ACC112 (cell line): ENCODE results near the gene CMTM7.
A peak's percentile ranks its signal among the peaks of the same experiment; 100 is the strongest.
"Not testable (repeated sequence)": the region's sequence is repeated elsewhere in the genome, so short reads cannot be mapped to it uniquely, and the experiment has no call there.

Experiments used
- H2AFZ ChIP-seq: fragments of 200-600 bp; sonication (generic); one replicate; pipeline ENCODE4 v1.6.0; 2017; ENCODE audit warnings: antibody characterized with exemption, low read length; ENCODE audit not compliant: unreplicated experiment
- H3K27ac ChIP-seq: fragments of 200-600 bp; sonication (generic); 2 replicates; pipeline ENCODE4 v1.5.1; 2014; ENCODE audit warnings: low read depth, mild to moderate bottlenecking, antibody characterized with exemption, low read length, moderate library complexity
- H3K27me3 ChIP-seq: fragments of 200-600 bp; sonication (generic); 2 replicates; pipeline ENCODE4 v1.6.1; 2014; ENCODE audit warnings: mild to moderate bottlenecking, antibody characterized with exemption, low read length, moderate library complexity, mixed read lengths; ENCODE audit not compliant: insufficient read depth
- H3K36me3 ChIP-seq: fragments of 200-600 bp; sonication (generic); 2 replicates; pipeline ENCODE4 v1.6.1; 2016; ENCODE audit warnings: mild to moderate bottlenecking, antibody characterized with exemption, low read length, moderate library complexity, mixed read lengths; ENCODE audit not compliant: insufficient read depth
- H3K4me1 ChIP-seq: fragments of 200-600 bp; sonication (generic); one replicate; pipeline ENCODE4 v1.6.1; 2016; ENCODE audit warnings: low read length, mixed read lengths; ENCODE audit not compliant: insufficient read depth, unreplicated experiment, control insufficient read depth
- H3K4me3 ChIP-seq: fragments of 200-600 bp; sonication (generic); 2 replicates; pipeline ENCODE4 v1.5.1; 2014; ENCODE audit warnings: mild to moderate bottlenecking, low read depth, low read length
- H3K79me2 ChIP-seq: fragments of 200-600 bp; sonication (generic); one replicate; pipeline ENCODE4 v1.6.0; 2016; ENCODE audit warnings: low read length; ENCODE audit not compliant: control insufficient read depth, unreplicated experiment, insufficient read depth

The CMTM7 gene

GRCh38 chr3:32460817-32461496, 69.3 kb downstream of the CMTM7 start:
- H3K79me2 ChIP-seq, H3K27me3 ChIP-seq, H3K4me1 ChIP-seq, H3K27ac ChIP-seq, H3K36me3 ChIP-seq, H2AFZ ChIP-seq, H3K4me3 ChIP-seq: not testable (repeated sequence)

- H2AFZ ChIP-seq, H3K4me1 ChIP-seq, H3K27me3 ChIP-seq, H3K36me3 ChIP-seq, H3K79me2 ChIP-seq, H3K27ac ChIP-seq, H3K4me3 ChIP-seq: not testable (repeated sequence)
These were observed 70.7 kb downstream of the CMTM7 start for GRCh38 chr3:32462191-32462986.

- H2AFZ ChIP-seq, H3K36me3 ChIP-seq, H3K27ac ChIP-seq, H3K79me2 ChIP-seq, H3K4me1 ChIP-seq, H3K27me3 ChIP-seq, H3K4me3 ChIP-seq: not testable (repeated sequence)
These were observed 71.8 kb downstream of the CMTM7 start for GRCh38 chr3:32463415-32463814.

- H3K4me3 ChIP-seq, H2AFZ ChIP-seq, H3K79me2 ChIP-seq, H3K27ac ChIP-seq, H3K36me3 ChIP-seq, H3K27me3 ChIP-seq: not testable (repeated sequence)
- H3K4me1 ChIP-seq = peaks cover 18% of the 10 kb centered on the region
These were observed 73.1 kb downstream of the CMTM7 start for GRCh38 chr3:32464726-32465125.

DNA sequence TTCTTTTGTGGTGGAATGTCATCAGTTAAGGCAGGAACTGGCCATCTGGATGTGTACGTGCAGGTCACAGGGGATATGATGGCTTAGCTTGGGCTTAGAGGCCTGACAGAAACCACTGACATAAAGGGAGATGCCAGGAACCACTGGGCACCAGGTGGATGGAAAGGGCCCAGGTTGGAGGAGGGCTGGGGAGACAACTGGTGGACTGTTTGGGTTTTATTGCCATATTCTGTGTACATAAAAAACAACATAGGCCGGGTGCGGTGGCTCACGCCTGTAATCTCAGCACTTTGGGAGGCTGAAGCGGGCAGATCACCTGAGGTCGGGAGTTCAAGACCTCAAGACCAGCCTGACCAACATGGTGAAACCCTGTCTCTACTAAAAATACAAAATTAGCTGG, 75.2 kb downstream of the CMTM7 start:
- not testable (repeated sequence) for H3K27me3 ChIP-seq, H3K79me2 ChIP-seq, H3K36me3 ChIP-seq, H3K27ac ChIP-seq, H3K4me3 ChIP-seq, H2AFZ ChIP-seq
- peaks cover 32% of the 10 kb centered on the region for H3K4me1 ChIP-seq

- Histone ChIP-seq H3K4me1 (peaks cover 35% of the 10 kb centered on the region), H3K36me3 (no peaks in the 10 kb centered on the region), H3K27ac (no peak overlapping the region), H3K27me3 (no peaks in the 10 kb centered on the region), H3K4me3 (no peak overlapping the region), H2AFZ (no peak overlapping the region), H3K79me2 (peaks cover 8% of the 10 kb centered on the region)
These were observed 75.8 kb downstream of the CMTM7 start for GRCh38 chr3:32467333-32468070.

GRCh38 chr3:32469151-32469874, 77.7 kb downstream of the CMTM7 start:
- Histone ChIP-seq H3K36me3 (peaks cover 3% of the 10 kb centered on the region; the same call in 1 of the 2 replicates), H3K27ac (peak overlapping the region; percentile 51), H3K27me3 (no peaks in the 10 kb centered on the region)

DNA sequence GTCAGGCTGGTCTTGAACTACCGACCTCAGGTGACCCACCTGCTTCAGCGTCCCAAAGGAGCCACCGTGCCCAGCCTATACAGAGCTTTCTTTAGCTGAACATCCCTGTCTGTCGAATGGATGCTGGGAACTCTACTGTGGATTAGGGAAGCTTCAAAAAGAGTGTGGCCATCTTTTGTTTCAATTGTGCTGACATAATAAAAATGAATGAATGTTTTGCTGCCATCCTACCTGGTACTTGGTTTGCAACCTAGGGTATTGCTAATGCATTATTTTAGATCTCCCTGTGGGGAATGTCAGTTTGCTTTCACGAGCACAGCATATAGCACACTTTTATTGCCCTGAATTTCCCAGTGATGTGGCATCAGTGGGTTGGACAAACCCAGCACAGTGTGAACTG, 78.7 kb downstream of the CMTM7 start:
- Histone ChIP-seq H2AFZ (no peak overlapping the region), H3K4me1 (peaks cover 47% of the 10 kb centered on the region), H3K36me3 (peaks cover 5% of the 10 kb centered on the region; the same call in 1 of the 2 replicates), H3K27ac (peak overlapping the region; percentile 51), H3K79me2 (peaks cover 8% of the 10 kb centered on the region), H3K27me3 (no peaks in the 10 kb centered on the region), H3K4me3 (no peak overlapping the region)

More at GRCh38 chr3:32469151-32469874, 77.7 kb downstream of the CMTM7 start:
- H3K4me3 ChIP-seq = 0 out of 2 replicates have a peak overlapping the region, but pooled peaks have one; percentile 2
- H3K79me2 ChIP-seq = peaks cover 8% of the 10 kb centered on the region
- peaks cover 47% of the 10 kb centered on the region for H3K4me1 ChIP-seq
- no peak overlapping the region for H2AFZ ChIP-seq

- Histone ChIP-seq H3K27me3 (no peaks in the 10 kb centered on the region), H2AFZ (no peak overlapping the region), H3K36me3 (peaks cover 5% of the 10 kb centered on the region; the same call in 1 of the 2 replicates), H3K79me2 (peaks cover 8% of the 10 kb centered on the region), H3K4me1 (peaks cover 47% of the 10 kb centered on the region), H3K4me3 (no peak overlapping the region), H3K27ac (no peak overlapping the region)
These were observed 79.6 kb downstream of the CMTM7 start for GRCh38 chr3:32471246-32471645.

GRCh38 chr3:32472151-32472550, 80.5 kb downstream of the CMTM7 start:
- peaks cover 47% of the 10 kb centered on the region for H3K4me1 ChIP-seq
- not testable (repeated sequence) for H3K4me3 ChIP-seq, H2AFZ ChIP-seq, H3K36me3 ChIP-seq, H3K27me3 ChIP-seq, H3K79me2 ChIP-seq
- H3K27ac ChIP-seq = peak overlapping the region; percentile 19; the same call in 1 of the 2 replicates
